ENCODE measurements around the gene MAST4.

DNA sequence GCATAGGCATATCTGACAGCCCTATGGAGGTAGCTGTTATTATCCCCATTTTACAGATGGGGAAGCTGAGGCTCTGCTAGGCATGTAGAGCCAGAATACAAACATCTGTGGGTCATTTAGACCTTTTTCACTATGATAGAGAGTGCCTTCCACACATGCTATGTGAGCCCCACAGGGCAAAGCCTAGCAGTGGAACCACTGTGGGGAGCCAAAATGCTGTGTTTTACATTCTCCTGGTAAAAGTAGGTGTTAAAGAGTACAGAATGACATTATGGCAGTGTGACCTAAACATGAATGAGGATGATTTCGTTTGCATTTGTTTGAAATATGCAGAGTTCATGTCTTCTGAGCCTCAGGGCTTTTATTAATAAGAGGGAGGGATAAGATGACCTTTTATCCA is 265.2 kb downstream of the MAST4 start:
- no peak for TF ChIP-seq EZH2phosphoT487 (IDR thresholded peaks at IDR 0.05; ENCODE audit: insufficient read depth, low read depth)
- no peak for TF ChIP-seq EZH2 (IDR thresholded peaks at IDR 0.05; ENCODE audit: insufficient read depth, poor library complexity, severe bottlenecking)
